Fibroblast of lung (primary cell): Measurements from ENCODE around the gene TENM4.

Experiments used
- CTCF ChIP-seq, 2 donors: IDR thresholded peaks in 1 of 2; conservative IDR thresholded peaks in 1 of 2; 1 replicate in 1 of 2; 2 replicates in 1 of 2; pipeline ENCODE4 v1.5.1; 2011 to 2012; ENCODE audit warnings: low read length in 2 of 2, control low read depth in 1 of 2, inconsistent platforms in 1 of 2, low read depth in 1 of 2, mild to moderate bottlenecking in 1 of 2
- EZH2 ChIP-seq: IDR thresholded peaks from 2 replicates; pipeline ENCODE4 v1.5.1; 2012; ENCODE audit warnings: low read length, control low read depth, mild to moderate bottlenecking; ENCODE audit errors: missing control alignments

GRCh38 chr11:79167510-79168188 lies 273.2 kb downstream of the TENM4 start:
- TF ChIP-seq EZH2 (no peak), CTCF (conservative IDR thresholded peaks at IDR 0.05 in 1 of 2, IDR thresholded peaks at IDR 0.05 in 1 of 2; ENCODE audit: low read depth in 1 of 2, low read length in 2 of 2) (no peak)
